ENCODE measurements around the gene FAM184A. TPM values are rescaled to one million over a fixed set of nuclear protein-coding genes. Genes with fewer than 3 reads are reported as not detected.

Gene FAM184A
- total and polyA plus RNA-seq, 9 of the 15 experiments (the other 6 are each of a cell fraction or from before 2014, with no cell fraction given), result 6.4 to 18.7 (median 13.1) TPM

DNA sequence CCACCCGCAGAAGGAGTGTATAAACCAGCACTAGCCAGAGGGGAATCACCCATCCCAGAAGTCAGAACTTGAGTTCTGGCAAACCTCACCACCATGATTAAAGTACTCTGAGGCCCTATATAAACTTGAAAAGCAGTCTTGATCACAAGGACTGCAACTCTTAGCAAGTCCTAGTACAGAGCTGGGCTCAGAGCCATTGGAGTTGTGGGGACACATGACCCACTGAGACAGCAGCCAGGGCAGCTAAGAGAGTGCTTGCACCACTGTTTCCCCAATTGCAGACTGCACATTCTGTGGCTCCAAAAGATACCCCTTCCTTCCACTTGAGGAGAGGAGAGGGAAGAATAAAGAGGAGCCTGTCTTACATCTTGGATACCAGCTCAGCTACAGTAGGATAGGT lies 138.8 kb downstream of the FAM184A start (continued):
- TF ChIP-seq, protein P1, sequence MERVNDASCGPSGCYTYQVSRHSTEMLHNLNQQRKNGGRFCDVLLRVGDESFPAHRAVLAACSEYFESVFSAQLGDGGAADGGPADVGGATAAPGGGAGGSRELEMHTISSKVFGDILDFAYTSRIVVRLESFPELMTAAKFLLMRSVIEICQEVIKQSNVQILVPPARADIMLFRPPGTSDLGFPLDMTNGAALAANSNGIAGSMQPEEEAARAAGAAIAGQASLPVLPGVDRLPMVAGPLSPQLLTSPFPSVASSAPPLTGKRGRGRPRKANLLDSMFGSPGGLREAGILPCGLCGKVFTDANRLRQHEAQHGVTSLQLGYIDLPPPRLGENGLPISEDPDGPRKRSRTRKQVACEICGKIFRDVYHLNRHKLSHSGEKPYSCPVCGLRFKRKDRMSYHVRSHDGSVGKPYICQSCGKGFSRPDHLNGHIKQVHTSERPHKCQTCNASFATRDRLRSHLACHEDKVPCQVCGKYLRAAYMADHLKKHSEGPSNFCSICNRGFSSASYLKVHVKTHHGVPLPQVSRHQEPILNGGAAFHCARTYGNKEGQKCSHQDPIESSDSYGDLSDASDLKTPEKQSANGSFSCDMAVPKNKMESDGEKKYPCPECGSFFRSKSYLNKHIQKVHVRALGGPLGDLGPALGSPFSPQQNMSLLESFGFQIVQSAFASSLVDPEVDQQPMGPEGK (CRISPR knock-in tag; IDR thresholded peaks at IDR 0.05; ENCODE audit: borderline replicate concordance), result no peak
- TF ChIP-seq, protein P2, sequence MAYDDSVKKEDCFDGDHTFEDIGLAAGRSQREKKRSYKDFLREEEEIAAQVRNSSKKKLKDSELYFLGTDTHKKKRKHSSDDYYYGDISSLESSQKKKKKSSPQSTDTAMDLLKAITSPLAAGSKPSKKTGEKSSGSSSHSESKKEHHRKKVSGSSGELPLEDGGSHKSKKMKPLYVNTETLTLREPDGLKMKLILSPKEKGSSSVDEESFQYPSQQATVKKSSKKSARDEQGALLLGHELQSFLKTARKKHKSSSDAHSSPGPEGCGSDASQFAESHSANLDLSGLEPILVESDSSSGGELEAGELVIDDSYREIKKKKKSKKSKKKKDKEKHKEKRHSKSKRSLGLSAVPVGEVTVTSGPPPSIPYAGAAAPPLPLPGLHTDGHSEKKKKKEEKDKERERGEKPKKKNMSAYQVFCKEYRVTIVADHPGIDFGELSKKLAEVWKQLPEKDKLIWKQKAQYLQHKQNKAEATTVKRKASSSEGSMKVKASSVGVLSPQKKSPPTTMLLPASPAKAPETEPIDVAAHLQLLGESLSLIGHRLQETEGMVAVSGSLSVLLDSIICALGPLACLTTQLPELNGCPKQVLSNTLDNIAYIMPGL (CRISPR knock-in tag; IDR thresholded peaks at IDR 0.05), result no peak
- TF ChIP-seq ZNF583 (CRISPR knock-in tag; IDR thresholded peaks at IDR 0.05) (no peak), ZNF518B (CRISPR knock-in tag; IDR thresholded peaks at IDR 0.05) (no peak), KHSRP (IDR thresholded peaks at IDR 0.05) (no peak), HINFP (tag; conservative IDR thresholded peaks at IDR 0.05; ENCODE audit: low read depth) (no peak), E2F6 (IDR thresholded peaks at IDR 0.05; ENCODE audit: borderline replicate concordance in 1 of 2, extremely low read depth in 1 of 2, insufficient read depth in 1 of 2, insufficient read length in 1 of 2, low read depth in 1 of 2, low read length in 1 of 2, poor library complexity in 1 of 2, severe bottlenecking in 1 of 2) (no peak), HEY1 (CRISPR knock-in tag; IDR thresholded peaks at IDR 0.05; ENCODE audit: borderline replicate concordance) (no peak), E4F1 (CRISPR knock-in tag; IDR thresholded peaks at IDR 0.05; ENCODE audit: borderline replicate concordance) (no peak), NELFE (IDR thresholded peaks at IDR 0.05; ENCODE audit: insufficient read depth, insufficient read length) (no peak), TFAM (CRISPR knock-in tag; conservative IDR thresholded peaks at IDR 0.05) (no peak)

Measured in K562 (cell line).